Lung (tissue), 16 donors: ENCODE measurements around the gene IL1RL1. TPM values are rescaled to one million over a fixed set of nuclear protein-coding genes. Genes with fewer than 3 reads are reported as not detected.

Source experiments
- ATAC-seq: fragments of 200-7000 bp; cut with Tn5 transposase; one replicate; pipeline ENCODE4 v1.9.1; 2020; ENCODE audit warnings: moderate number of reproducible peaks; ENCODE audit not compliant: insufficient read depth, low FRiP score
- DNase-seq, 3 donors: peaks; one replicate each; pipeline ENCODE4 v3.0.0-alpha.2; 2013 to 2017
- H3K27ac ChIP-seq, 2 donors: one replicate each; pipeline ENCODE4 v1.5.1; 2013; ENCODE audit warnings: mild to moderate bottlenecking in 2 of 2, moderate library complexity in 2 of 2, control low read depth in 1 of 2, inconsistent platforms in 1 of 2, low read depth in 1 of 2, low read length in 1 of 2
- H3K27me3 ChIP-seq, 3 donors: one replicate each; pipeline ENCODE4 v1.5.1; 2013; ENCODE audit warnings: low read length in 2 of 3; ENCODE audit not compliant: control insufficient read depth in 3 of 3, insufficient read depth in 3 of 3
- H3K36me3 ChIP-seq, 4 donors: one replicate each; pipeline ENCODE4 v1.5.1; 2013; ENCODE audit warnings: low read length in 4 of 4, mild to moderate bottlenecking in 1 of 4, moderate library complexity in 1 of 4; ENCODE audit not compliant: control insufficient read depth in 4 of 4, insufficient read depth in 4 of 4
- H3K4me1 ChIP-seq, 5 donors: one replicate each; pipeline ENCODE4 v1.5.1; 2013; ENCODE audit warnings: low read length in 5 of 5, mild to moderate bottlenecking in 2 of 5, moderate library complexity in 1 of 5; ENCODE audit not compliant: control insufficient read depth in 5 of 5, insufficient read depth in 5 of 5
- H3K4me3 ChIP-seq: one replicate; pipeline ENCODE4 v1.5.1; 2013; ENCODE audit warnings: mild to moderate bottlenecking, control low read depth, moderate library complexity
- H3K9ac ChIP-seq, 2 donors: one replicate each; pipeline ENCODE4 v1.5.1; 2013; ENCODE audit warnings: low read length in 2 of 2, control low read depth in 1 of 2; ENCODE audit not compliant: insufficient read depth in 1 of 2
- H3K9me3 ChIP-seq, 4 donors: one replicate each; pipeline ENCODE4 v1.5.1; 2013; ENCODE audit warnings: low read length in 3 of 4, mild to moderate bottlenecking in 1 of 4, moderate library complexity in 1 of 4; ENCODE audit not compliant: control insufficient read depth in 4 of 4, insufficient read depth in 3 of 4
- WGBS, 2 donors: extraction: QIAGEN DNeasy Blood & Tissue Kit; methylation state at CpG; one replicate each; pipeline ENCODE4 v1.1.7; 2013; 5-methylcytosine and 5-hydroxymethylcytosine counted together
- long read RNA-seq, 5 donors: transcript quantifications; one replicate each; lab custom pipeline, GENCODE V29; 2026
- polyA plus RNA-seq, 2 donors: library from polyadenylated mRNA; stranded (reverse); fragments of 200-250 nt; gene quantifications; one replicate each; pipeline ENCODE4 v1.2.1, GENCODE V29; 2013
- total RNA-seq, 2 donors: library from RNA; depleted of rRNA in 1 of 2; stranded (reverse); fragments of >200 nt in 1 of 2; gene quantifications; one replicate each; pipeline ENCODE4 v1.2.1, GENCODE V29; 2014 to 2021
- TF ChIP-seq, protein P1 (sequence below): IDR thresholded peaks from 2 replicates; pipeline ENCODE4 v1.5.1; 2012; ENCODE audit warnings: mild to moderate bottlenecking; ENCODE audit errors: control extremely low read depth, extremely low read depth
- donor health status: control.
- donor health status: control.
- donor health status: Bipolar disorder and iron deficiency.
- donor health status: healthy.
- donor health status: DM: yes; HTN: yes; CAD: no.

Gene IL1RL1
- total RNA-seq (10 to 100 TPM in 1 of 2 donors, 1 to 10 TPM in 1; 1.5 to 93.2 TPM), polyA plus RNA-seq (100 to 1,000 TPM in 1 of 2 donors, 10 to 100 TPM in 1; 62.4 to 383 TPM)
- long read RNA-seq, donor 1, result 0 reads
- long read RNA-seq, donor 2, result 0 reads
- long read RNA-seq, donor 3, result 0 reads
- long read RNA-seq, donor 4, result 0 reads
- long read RNA-seq, donor 5, result 0 reads

DNA sequence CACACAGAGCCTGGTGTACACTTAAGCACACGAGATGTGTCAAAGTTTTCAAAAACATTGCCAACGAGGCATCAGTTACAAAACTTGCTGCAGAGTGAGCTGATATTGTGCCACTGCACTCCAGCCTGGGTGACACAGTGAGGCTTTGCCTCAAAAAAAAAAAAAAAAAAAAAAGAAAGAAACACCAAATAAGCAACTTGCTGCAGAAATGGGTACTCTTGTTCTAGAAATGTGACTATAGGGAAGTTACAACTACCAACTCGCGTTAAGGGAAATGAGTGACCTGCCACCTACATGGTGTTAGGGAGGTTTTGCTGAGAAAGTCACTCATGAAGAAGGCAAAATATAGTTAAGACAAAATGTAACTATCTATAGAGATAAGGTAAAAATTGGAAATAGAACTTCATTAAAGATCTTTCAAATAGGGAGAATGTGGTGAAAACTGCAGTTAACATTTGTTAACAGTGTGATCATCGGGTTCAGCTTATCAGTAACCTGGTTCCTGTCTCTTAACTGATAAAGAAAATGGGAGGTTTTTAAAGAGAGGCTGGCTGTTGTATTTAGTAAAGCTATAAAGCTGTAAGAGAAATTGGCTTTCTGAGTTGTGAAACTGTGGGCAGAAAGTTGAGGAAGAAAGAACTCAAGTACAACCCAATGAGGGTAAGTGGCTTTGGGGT is at the start of gene IL1RL1:
Gene IL1RL1, plus strand, starts transcription at position 600 of the 677 bp plus-strand sequence. CDS start 26,702 bp downstream, outside the sequence.
- WGBS, 2 donors, result 40 to 61% methylated on average over 5 of the region's 5 CpGs
- no peak for DNase-seq
- Histone ChIP-seq H3K9me3 (peaks cover 0 to 1% (median 0%) of the 10 kb centered on the region in 4 donors), H3K27ac (no peak within 1 kb of the TSS), H3K27me3 (no peaks in the 10 kb centered on the region), H3K9ac (no peak within 1 kb of the TSS), H3K36me3 (no peaks in the 10 kb centered on the region), H3K4me3 (no peak within 1 kb of the TSS), H3K4me1 (peaks cover 0 to 1% (median 0%) of the 10 kb centered on the region in 5 donors)
- TF ChIP-seq, protein P1, sequence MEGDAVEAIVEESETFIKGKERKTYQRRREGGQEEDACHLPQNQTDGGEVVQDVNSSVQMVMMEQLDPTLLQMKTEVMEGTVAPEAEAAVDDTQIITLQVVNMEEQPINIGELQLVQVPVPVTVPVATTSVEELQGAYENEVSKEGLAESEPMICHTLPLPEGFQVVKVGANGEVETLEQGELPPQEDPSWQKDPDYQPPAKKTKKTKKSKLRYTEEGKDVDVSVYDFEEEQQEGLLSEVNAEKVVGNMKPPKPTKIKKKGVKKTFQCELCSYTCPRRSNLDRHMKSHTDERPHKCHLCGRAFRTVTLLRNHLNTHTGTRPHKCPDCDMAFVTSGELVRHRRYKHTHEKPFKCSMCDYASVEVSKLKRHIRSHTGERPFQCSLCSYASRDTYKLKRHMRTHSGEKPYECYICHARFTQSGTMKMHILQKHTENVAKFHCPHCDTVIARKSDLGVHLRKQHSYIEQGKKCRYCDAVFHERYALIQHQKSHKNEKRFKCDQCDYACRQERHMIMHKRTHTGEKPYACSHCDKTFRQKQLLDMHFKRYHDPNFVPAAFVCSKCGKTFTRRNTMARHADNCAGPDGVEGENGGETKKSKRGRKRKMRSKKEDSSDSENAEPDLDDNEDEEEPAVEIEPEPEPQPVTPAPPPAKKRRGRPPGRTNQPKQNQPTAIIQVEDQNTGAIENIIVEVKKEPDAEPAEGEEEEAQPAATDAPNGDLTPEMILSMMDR, result no peak
- ATAC-seq, result no peak

DNA sequence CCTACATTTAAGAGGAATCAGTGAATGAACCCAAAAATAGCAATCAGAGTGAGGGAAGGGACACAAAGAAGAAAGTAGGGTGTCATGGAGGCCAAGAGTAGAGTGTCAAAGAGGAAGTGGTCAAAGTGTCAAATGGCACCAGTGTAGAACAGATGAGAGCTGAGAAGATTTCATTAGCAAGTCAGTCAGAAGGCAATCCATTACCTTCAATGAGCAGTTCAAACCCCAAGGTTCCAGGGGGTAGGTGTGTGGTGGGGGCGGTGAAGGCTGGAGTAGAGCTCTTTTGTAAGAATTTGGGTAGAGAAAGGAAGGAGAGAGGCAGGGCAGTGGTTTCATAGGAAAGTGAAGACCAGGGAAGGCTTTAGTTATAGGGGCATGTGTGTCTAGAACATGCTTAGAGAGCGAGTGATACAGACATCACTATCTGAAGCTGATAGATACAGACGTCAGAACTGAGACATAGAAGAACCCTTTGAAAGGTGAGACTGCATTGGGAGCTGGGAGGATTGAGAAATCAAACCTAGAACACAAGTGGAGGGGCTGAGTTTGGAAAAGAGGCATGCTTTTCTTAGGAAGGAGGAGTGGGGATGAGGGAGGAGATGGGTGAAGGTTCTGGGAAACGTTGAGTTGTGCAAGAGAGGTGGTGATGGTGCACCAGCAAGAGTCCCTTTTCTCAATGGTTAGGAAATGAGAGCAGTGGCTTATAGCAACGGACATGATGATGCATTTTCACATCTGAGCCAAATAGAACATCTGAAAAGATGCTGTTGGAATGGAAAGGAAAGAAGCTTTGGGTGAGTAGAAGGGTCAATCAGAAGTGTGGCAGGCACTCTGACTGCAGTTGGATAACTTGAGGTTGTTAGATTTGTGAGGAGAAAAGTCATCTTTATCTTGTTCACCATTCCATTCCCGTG is 48.9 kb upstream of the IL1RL1 start:
- WGBS, 2 donors, result 70 to 75% methylated on average over 6 of the region's 6 CpGs
- Histone ChIP-seq H3K9ac (no peak overlapping the region), H3K9me3 (no peaks in the 10 kb centered on the region), H3K27me3 (no peaks in the 10 kb centered on the region), H3K36me3 (no peaks in the 10 kb centered on the region), H3K27ac (no peak overlapping the region), H3K4me1 (no peaks in the 10 kb centered on the region), H3K4me3 (no peak overlapping the region)
- no peak for ATAC-seq
- no peak for DNase-seq
- TF ChIP-seq, protein P1, result no peak

- no peak overlapping the region for H3K4me3 ChIP-seq
- TF ChIP-seq, protein P1, result no peak
- no peaks in the 10 kb centered on the region for H3K9me3 ChIP-seq
- H3K27me3 ChIP-seq, result no peaks in the 10 kb centered on the region
- H3K9ac ChIP-seq, result no peak overlapping the region
- DNase-seq (no peak), ATAC-seq (no peak)
- H3K4me1 ChIP-seq, result peaks cover 0 to 7% (median 0%) of the 10 kb centered on the region in 5 donors
- no peak overlapping the region for H3K27ac ChIP-seq
- H3K36me3 ChIP-seq, result no peaks in the 10 kb centered on the region
- WGBS, 2 donors, result 86% methylated on average over 2 of the region's 2 CpGs
Observed at GRCh38 chr2:102264952-102265351, 46.4 kb upstream of the IL1RL1 start.
